ENCODE data around the gene TRIM45.

DNA sequence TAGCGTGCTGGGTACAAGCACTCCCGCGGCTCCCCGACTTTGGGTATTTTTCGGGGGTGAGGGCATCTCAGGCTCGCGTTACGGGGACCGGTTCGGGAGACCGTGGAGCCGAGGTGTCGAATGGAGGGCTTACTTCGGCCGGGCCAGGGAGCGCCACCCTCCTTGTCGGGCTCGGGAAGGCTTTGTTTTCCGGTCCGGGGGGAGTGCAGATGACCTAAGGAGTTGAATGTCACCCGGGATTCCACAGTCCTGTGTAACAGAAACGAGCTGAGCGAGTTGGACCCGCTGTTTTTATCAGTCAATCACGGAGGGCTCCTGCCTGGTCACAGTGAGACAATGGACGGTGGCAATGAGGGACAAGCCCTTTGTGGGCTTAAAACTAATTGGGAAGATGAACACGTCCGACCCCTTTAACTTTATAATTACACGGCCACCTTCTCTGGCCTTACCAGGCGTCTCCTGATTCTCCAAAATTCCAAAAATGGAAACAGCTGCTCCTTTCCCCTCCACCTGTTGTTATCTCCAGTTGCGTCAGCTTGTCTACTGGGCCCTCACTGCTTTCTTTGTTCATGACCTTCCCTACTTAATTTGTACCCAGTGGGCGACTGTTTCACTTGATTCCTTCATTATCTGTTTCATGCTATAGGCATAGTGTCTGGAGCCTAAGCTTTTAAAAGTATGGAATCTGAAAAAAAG is 929 bp upstream of the TRIM45 start:
- TF ChIP-seq CTCF (IDR thresholded peaks at IDR 0.05; ENCODE audit: poor library complexity) (no peak), EZH2 (IDR thresholded peaks at IDR 0.05; ENCODE audit: borderline replicate concordance) (no peak), EZH2phosphoT487 (IDR thresholded peaks at IDR 0.05; ENCODE audit: low read depth, severe bottlenecking, unreplicated experiment) (no peak)
